Trophoblast cell (in vitro differentiated cells and primary cell): ENCODE results near the gene EIF2B4.
A peak's percentile ranks its signal among the peaks of the same experiment; 100 is the strongest.
"Not testable (repeated sequence)": the region's sequence is repeated elsewhere in the genome, so short reads cannot be mapped to it uniquely, and the experiment has no call there.

Experiments used
- DNase-seq, 2 donors: peaks; one replicate each; pipeline ENCODE4 v3.0.0-alpha.2; 2016
- H2AFZ ChIP-seq: 2 replicates; pipeline ENCODE4 v1.6.1; 2013; ENCODE audit warnings: low read length, moderate library complexity, mild to moderate bottlenecking; ENCODE audit not compliant: insufficient read depth, poor library complexity
- H2AK5ac ChIP-seq: 2 replicates; pipeline ENCODE4 v1.6.1; 2013; ENCODE audit warnings: mild to moderate bottlenecking, low read length
- H2BK120ac ChIP-seq: 2 replicates; pipeline ENCODE4 v1.6.1; 2013; ENCODE audit warnings: low read length, mild to moderate bottlenecking, moderate library complexity; ENCODE audit not compliant: insufficient read depth, poor library complexity
- H2BK12ac ChIP-seq: 2 replicates; pipeline ENCODE4 v1.6.1; 2013; ENCODE audit warnings: mild to moderate bottlenecking, low read length, moderate library complexity
- H2BK5ac ChIP-seq: 2 replicates; pipeline ENCODE4 v1.6.1; 2013; ENCODE audit warnings: low read length, low read depth, moderate library complexity, mild to moderate bottlenecking; ENCODE audit not compliant: poor library complexity
- H3K14ac ChIP-seq: 2 replicates; pipeline ENCODE4 v1.6.1; 2013; ENCODE audit warnings: mild to moderate bottlenecking, low read length
- H3K18ac ChIP-seq: 2 replicates; pipeline ENCODE4 v1.6.1; 2013; ENCODE audit warnings: mild to moderate bottlenecking, low read length
- H3K23ac ChIP-seq: 2 replicates; pipeline ENCODE4 v1.6.1; 2013; ENCODE audit warnings: low read length
- H3K27ac ChIP-seq: 2 replicates; pipeline ENCODE4 v1.5.1; 2013; ENCODE audit warnings: low read depth, mild to moderate bottlenecking, inconsistent platforms, low read length, moderate library complexity
- H3K27me3 ChIP-seq: 2 replicates; pipeline ENCODE4 v1.6.1; 2013; ENCODE audit warnings: inconsistent platforms, mild to moderate bottlenecking, low read length, moderate library complexity; ENCODE audit not compliant: insufficient read depth
- H3K36me3 ChIP-seq, 2 experiments: 1 replicate in 1 of 2; 2 replicates in 1 of 2; pipeline ENCODE4 v1.6.1; 2013; ENCODE audit warnings: low read length in 2 of 2, mild to moderate bottlenecking in 2 of 2, moderate library complexity in 1 of 2; ENCODE audit not compliant: insufficient read depth in 2 of 2, control insufficient read depth in 1 of 2
- H3K4ac ChIP-seq: 2 replicates; pipeline ENCODE4 v1.6.1; 2013; ENCODE audit warnings: low read depth, mild to moderate bottlenecking, low read length, moderate library complexity
- H3K4me1 ChIP-seq, 2 experiments: 1 replicate in 1 of 2; 2 replicates in 1 of 2; pipeline ENCODE4 v1.6.1; 2013; ENCODE audit warnings: low read length in 2 of 2, mild to moderate bottlenecking in 2 of 2, moderate library complexity in 1 of 2; ENCODE audit not compliant: insufficient read depth in 2 of 2, control insufficient read depth in 1 of 2
- H3K4me2 ChIP-seq: 2 replicates; pipeline ENCODE4 v1.6.1; 2013; ENCODE audit warnings: inconsistent platforms, mild to moderate bottlenecking, low read length, moderate library complexity
- H3K4me3 ChIP-seq: 2 replicates; pipeline ENCODE4 v1.5.1; 2013; ENCODE audit warnings: mild to moderate bottlenecking, low read depth, low read length, inconsistent platforms
- H3K79me1 ChIP-seq: one replicate; pipeline ENCODE4 v1.6.1; 2013; ENCODE audit warnings: low read length
- H3K79me2 ChIP-seq: 2 replicates; pipeline ENCODE4 v1.6.1; 2013; ENCODE audit warnings: low read length, mild to moderate bottlenecking; ENCODE audit not compliant: control insufficient read depth, insufficient read depth, poor library complexity
- H3K9ac ChIP-seq: 2 replicates; pipeline ENCODE4 v1.6.1; 2013; ENCODE audit warnings: mild to moderate bottlenecking, low read length
- H3K9me3 ChIP-seq: 2 replicates; pipeline ENCODE4 v1.6.1; 2013; ENCODE audit warnings: low read depth, mild to moderate bottlenecking, control low read depth, inconsistent platforms, low read length; ENCODE audit not compliant: insufficient read depth
- H4K12ac ChIP-seq: 2 replicates; pipeline ENCODE4 v1.6.1; 2013; ENCODE audit warnings: low read depth, mild to moderate bottlenecking, low read length, moderate library complexity
- H4K8ac ChIP-seq: 2 replicates; pipeline ENCODE4 v1.6.1; 2013; ENCODE audit warnings: low read depth, mild to moderate bottlenecking, low read length, moderate library complexity
- H4K91ac ChIP-seq: one replicate; pipeline ENCODE4 v1.6.1; 2013; ENCODE audit warnings: low read depth, mild to moderate bottlenecking, low read length, moderate library complexity
- WGBS: extraction: QIAGEN DNeasy Blood & Tissue Kit; methylation state at CpG from one replicate; pipeline ENCODE4 v1.1.7; 2013; ENCODE audit warnings: missing lambda C conversion rate; ENCODE audit not compliant: insufficient read length, insufficient coverage; ENCODE audit errors: extremely low coverage; 5-methylcytosine and 5-hydroxymethylcytosine counted together

EIF2B4 gene

DNA sequence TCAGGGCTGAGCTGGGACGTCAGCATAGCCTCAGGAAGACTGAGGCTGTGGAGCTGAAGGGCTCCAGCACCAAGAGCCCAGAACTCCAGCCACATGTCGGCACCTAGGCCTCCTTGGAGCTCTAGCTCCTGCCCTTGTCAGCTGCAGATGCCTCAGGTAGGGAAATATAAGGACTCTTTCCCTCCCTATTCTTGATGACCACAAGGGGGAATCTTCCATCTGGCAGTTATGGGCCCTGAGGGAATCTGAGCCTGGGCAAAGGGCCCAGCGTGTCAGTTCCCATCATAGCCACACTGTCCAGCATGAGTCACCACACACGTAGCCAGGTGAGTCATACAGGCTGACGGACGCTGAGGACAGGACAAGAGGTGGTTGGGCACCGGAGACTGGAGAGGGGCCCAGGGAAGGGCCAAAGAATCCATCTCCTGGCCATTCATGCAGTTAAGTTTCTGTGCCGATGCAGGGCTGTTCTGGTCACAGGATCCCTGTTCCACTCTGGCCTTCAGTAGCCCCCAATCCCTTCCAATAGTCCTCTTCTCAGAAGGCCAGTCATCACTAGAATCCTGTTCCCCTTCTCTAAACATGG lies 49.1 kb downstream of the EIF2B4 start:
- Histone ChIP-seq H3K79me1 (peaks cover 18% of the 10 kb centered on the region), H3K27ac (peak overlapping the region; percentile 88), H3K9ac (peak overlapping the region; percentile 26), H3K36me3 (peaks cover 5 to 6% of the 10 kb centered on the region in 2 experiments), H2AFZ (no peak overlapping the region), H4K91ac (peak overlapping the region; percentile 40), H3K18ac (no peak overlapping the region), H2BK12ac (no peak overlapping the region), H3K14ac (no peak overlapping the region), H3K9me3 (no peaks in the 10 kb centered on the region), H3K23ac (no peak overlapping the region), H4K8ac (no peak overlapping the region), H3K79me2 (peaks cover 12% of the 10 kb centered on the region), H3K4me3 (no peak overlapping the region), H2AK5ac (no peak overlapping the region), H3K4ac (no peak overlapping the region), H3K27me3 (no peaks in the 10 kb centered on the region), H2BK5ac (no peak overlapping the region), H3K4me1 (peaks cover 14 to 17% of the 10 kb centered on the region in 2 experiments), H4K12ac (no peak overlapping the region), H2BK120ac (no peak overlapping the region), H3K4me2 (peak overlapping the region; percentile 51)
- no CpG with 5 or more reads among the region's 8 CpGs for WGBS
- DNase-seq: peak; percentile 97 to 99

DNA sequence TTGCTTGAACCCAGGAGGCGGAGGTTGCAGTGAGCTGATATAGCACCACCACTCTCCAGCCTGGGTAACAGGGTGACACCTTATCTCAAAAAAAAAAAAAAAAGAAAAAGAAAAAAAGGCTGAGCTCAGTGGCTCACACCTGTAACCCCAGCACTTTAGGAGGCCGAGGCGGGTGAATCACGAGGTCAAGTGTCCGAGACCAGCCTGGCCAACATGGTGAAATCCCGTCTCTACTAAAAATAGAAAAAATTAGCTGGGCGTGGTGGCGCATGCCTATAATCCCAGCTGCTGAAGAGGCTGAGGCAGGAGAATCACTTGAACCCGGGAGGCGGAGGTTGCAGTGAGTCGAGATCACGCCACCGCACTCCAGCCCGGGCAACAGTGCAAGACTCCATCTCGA lies 50.3 kb downstream of the EIF2B4 start:
- H2AK5ac ChIP-seq, H3K9ac ChIP-seq, H3K27me3 ChIP-seq, H4K12ac ChIP-seq, H2AFZ ChIP-seq, H2BK120ac ChIP-seq, H3K23ac ChIP-seq, H4K91ac ChIP-seq, H3K27ac ChIP-seq, H3K18ac ChIP-seq, H3K36me3 ChIP-seq, H3K9me3 ChIP-seq, H4K8ac ChIP-seq, DNase-seq, H2BK12ac ChIP-seq, H3K4me3 ChIP-seq, H2BK5ac ChIP-seq, H3K14ac ChIP-seq, H3K4ac ChIP-seq, H3K4me2 ChIP-seq: not testable (repeated sequence)
- H3K79me2 ChIP-seq: peaks cover 12% of the 10 kb centered on the region
- H3K79me1 ChIP-seq: peaks cover 18% of the 10 kb centered on the region
- peaks cover 14 to 17% of the 10 kb centered on the region in 2 experiments for H3K4me1 ChIP-seq
- whole genome bisulfite sequencing: no CpG with 5 or more reads among the region's 15 CpGs

DNA sequence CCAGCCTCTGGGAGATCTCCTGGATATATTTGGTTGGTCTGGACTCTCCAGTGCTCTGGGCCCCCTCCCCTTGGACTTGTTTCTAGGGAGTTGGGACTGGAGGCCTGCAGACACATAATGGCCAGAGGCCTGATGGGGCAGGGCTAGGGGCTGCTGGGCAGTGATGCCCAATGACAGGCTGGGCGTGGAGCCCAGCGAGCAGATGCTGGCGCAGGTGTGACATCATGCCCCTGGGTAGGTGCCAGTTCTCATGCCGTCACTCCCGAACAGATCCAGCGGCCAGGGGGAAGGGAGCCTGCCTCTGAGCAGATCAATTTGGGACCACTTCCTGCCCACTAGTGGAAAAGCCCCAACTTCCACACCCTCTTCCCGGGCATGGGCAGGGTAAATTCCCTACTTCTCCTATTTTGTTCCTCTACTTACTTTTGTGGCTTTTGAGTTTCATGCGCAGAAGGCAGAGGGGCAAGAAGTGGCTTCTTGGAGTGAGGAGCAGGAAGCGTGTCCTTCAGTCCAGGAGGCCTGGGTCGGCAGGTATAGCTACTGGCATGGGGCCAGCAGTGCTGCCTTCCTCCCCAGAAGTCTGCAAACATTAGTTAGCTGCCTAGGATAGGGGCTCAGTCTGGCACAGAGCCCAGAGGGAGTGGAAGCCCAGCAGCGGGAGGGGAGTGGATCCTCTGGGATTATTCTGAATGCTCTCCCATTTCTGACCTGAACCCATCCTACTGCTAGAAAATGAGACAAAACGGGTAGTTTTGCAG lies 53.3 kb downstream of the EIF2B4 start:
- Histone ChIP-seq H2BK120ac (no peak overlapping the region), H3K36me3 (peaks cover 4 to 5% of the 10 kb centered on the region in 2 experiments), H3K4me2 (no peak overlapping the region), H3K14ac (no peak overlapping the region), H2BK5ac (no peak overlapping the region), H3K4me1 (peaks cover 9 to 12% of the 10 kb centered on the region in 2 experiments), H4K8ac (no peak overlapping the region), H3K79me2 (no peaks in the 10 kb centered on the region), H3K9ac (no peak overlapping the region), H3K4me3 (no peak overlapping the region), H3K27ac (no peak overlapping the region), H3K4ac (no peak overlapping the region), H2BK12ac (no peak overlapping the region), H2AK5ac (no peak overlapping the region), H3K18ac (no peak overlapping the region), H3K27me3 (no peaks in the 10 kb centered on the region), H2AFZ (no peak overlapping the region), H4K91ac (no peak overlapping the region), H3K23ac (no peak overlapping the region), H4K12ac (no peak overlapping the region), H3K9me3 (no peaks in the 10 kb centered on the region), H3K79me1 (peaks cover 3% of the 10 kb centered on the region)
- DNase-seq: no peak
- no CpG with 5 or more reads among the region's 12 CpGs for WGBS

DNA sequence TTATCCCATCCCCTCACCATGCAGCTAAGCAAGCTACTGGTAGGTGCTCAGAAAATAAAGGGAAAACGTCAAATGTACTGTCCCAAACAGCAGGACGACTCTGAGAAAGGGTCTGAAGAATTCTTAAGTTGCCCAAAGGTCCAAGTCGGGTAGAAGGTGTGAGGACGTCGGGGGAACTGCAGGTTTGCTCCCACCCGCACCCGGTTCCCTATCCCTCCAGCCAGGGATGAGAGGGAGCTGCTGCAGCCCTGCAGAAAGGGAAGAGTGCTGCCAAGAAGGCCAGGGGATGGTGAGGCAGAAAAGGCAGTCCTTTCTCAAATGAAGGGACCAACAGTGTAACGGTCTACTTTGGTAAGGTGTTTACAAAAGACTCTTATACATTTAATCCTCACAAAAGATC lies 55.0 kb downstream of the EIF2B4 start:
- peaks cover 5 to 9% of the 10 kb centered on the region in 2 experiments for H3K36me3 ChIP-seq
- H2AK5ac ChIP-seq: no peak overlapping the region
- no peak overlapping the region for H2AFZ ChIP-seq
- no peaks in the 10 kb centered on the region for H3K79me1 ChIP-seq
- DNase-seq: no peak
- no peak overlapping the region for H3K23ac ChIP-seq
- H4K91ac ChIP-seq: no peak overlapping the region
- H3K18ac ChIP-seq: no peak overlapping the region
- no peak overlapping the region for H3K4me2 ChIP-seq
- H4K8ac ChIP-seq: no peak overlapping the region
- no peak overlapping the region for H2BK5ac ChIP-seq
- H3K4me3 ChIP-seq: no peak overlapping the region
- H3K4me1 ChIP-seq: peaks cover 0 to 4% of the 10 kb centered on the region in 2 experiments
- no peak overlapping the region for H2BK12ac ChIP-seq
- H2BK120ac ChIP-seq: no peak overlapping the region
- H3K4ac ChIP-seq: no peak overlapping the region
- peaks cover 1% of the 10 kb centered on the region for H3K9me3 ChIP-seq
- no peak overlapping the region for H3K14ac ChIP-seq
- H3K9ac ChIP-seq: no peak overlapping the region
- no peaks in the 10 kb centered on the region for H3K79me2 ChIP-seq
- H3K27me3 ChIP-seq: no peaks in the 10 kb centered on the region
- WGBS: no CpG with 5 or more reads among the region's 8 CpGs
- no peak overlapping the region for H3K27ac ChIP-seq
- H4K12ac ChIP-seq: no peak overlapping the region
